Astrocyte (in vitro differentiated cells and primary cell): ENCODE measurements around the gene LIPT2. TPM values are rescaled to one million over a fixed set of nuclear protein-coding genes. Genes with fewer than 3 reads are reported as not detected.

Experiments
- DNase-seq: peaks from one replicate; pipeline ENCODE4 v3.0.0-alpha.2; 2010; ENCODE audit warnings: low read depth
- FAIRE-seq: peaks from 2 replicates; lab custom pipeline; 2011; peaks lifted over from hg19 to GRCh38; lab: Jason Lieb, UNC
- H2AFZ ChIP-seq: 2 replicates; pipeline ENCODE4 v1.6.0; 2012; ENCODE audit warnings: low read depth, low read length, inconsistent platforms
- H3K27ac ChIP-seq: 2 replicates; pipeline ENCODE4 v1.5.1; 2011; ENCODE audit warnings: low read depth, low read length, inconsistent platforms
- H3K27me3 ChIP-seq: 2 replicates; pipeline ENCODE4 v1.6.0; 2011; ENCODE audit warnings: low read length, inconsistent platforms; ENCODE audit not compliant: insufficient read depth
- H3K36me3 ChIP-seq: 2 replicates; pipeline ENCODE4 v1.5.1; 2011; ENCODE audit warnings: low read length, inconsistent platforms; ENCODE audit not compliant: insufficient read depth
- H3K4me1 ChIP-seq: 2 replicates; pipeline ENCODE4 v1.5.1; 2011; ENCODE audit warnings: low read length, inconsistent platforms; ENCODE audit not compliant: insufficient read depth
- H3K4me2 ChIP-seq: 2 replicates; pipeline ENCODE4 v1.6.0; 2012; ENCODE audit warnings: low read length, inconsistent platforms
- H3K4me3 ChIP-seq: 2 replicates; pipeline ENCODE4 v1.5.1; 2011; ENCODE audit warnings: low read depth, mild to moderate bottlenecking, low read length, inconsistent platforms; ENCODE audit not compliant: insufficient read depth
- H3K79me2 ChIP-seq: 2 replicates; pipeline ENCODE4 v1.6.0; 2012; ENCODE audit warnings: mild to moderate bottlenecking, low read length, inconsistent platforms; ENCODE audit not compliant: insufficient read depth
- H3K9ac ChIP-seq: 2 replicates; pipeline ENCODE4 v1.6.0; 2012; ENCODE audit warnings: mild to moderate bottlenecking, low read length, inconsistent platforms
- H3K9me3 ChIP-seq: 2 replicates; pipeline ENCODE4 v1.5.1; 2012; ENCODE audit warnings: low read depth, mild to moderate bottlenecking, low read length, inconsistent platforms; ENCODE audit not compliant: insufficient read depth
- H4K20me1 ChIP-seq: 2 replicates; pipeline ENCODE4 v1.6.0; 2012; ENCODE audit warnings: low read length, inconsistent platforms; ENCODE audit not compliant: insufficient read depth
- H3K27ac Mint-ChIP-seq: one replicate; pipeline ENCODE4 v1.8.0; 2021; ENCODE audit warnings: mild to moderate bottlenecking, mixed read lengths; ENCODE audit not compliant: unreplicated experiment
- H3K27me3 Mint-ChIP-seq: one replicate; pipeline ENCODE4 v1.8.0; 2021; ENCODE audit warnings: low read depth, mixed read lengths; ENCODE audit not compliant: unreplicated experiment
- H3K36me3 Mint-ChIP-seq: one replicate; pipeline ENCODE4 v1.8.0; 2021; ENCODE audit warnings: low read depth, mixed read lengths; ENCODE audit not compliant: unreplicated experiment
- H3K4me1 Mint-ChIP-seq: one replicate; pipeline ENCODE4 v1.8.0; 2021; ENCODE audit warnings: low read depth, mixed read lengths; ENCODE audit not compliant: unreplicated experiment
- H3K4me3 Mint-ChIP-seq: one replicate; pipeline ENCODE4 v1.8.0; 2021; ENCODE audit warnings: mild to moderate bottlenecking, moderate library complexity, mixed read lengths; ENCODE audit not compliant: unreplicated experiment
- H3K9me3 Mint-ChIP-seq: one replicate; pipeline ENCODE4 v1.8.0; 2021; ENCODE audit warnings: mild to moderate bottlenecking, mixed read lengths; ENCODE audit not compliant: unreplicated experiment
- EZH2 ChIP-seq: IDR thresholded peaks from 2 replicates; pipeline ENCODE4 v1.6.1; 2012; ENCODE audit warnings: mild to moderate bottlenecking, low read length, inconsistent platforms; ENCODE audit not compliant: insufficient read depth
- total RNA-seq: library from RNA; stranded (reverse); gene quantifications from 2 replicates; pipeline ENCODE4 v1.2.1, GENCODE V29; 2021
- TF ChIP-seq, protein P1 (sequence below): IDR thresholded peaks from 2 replicates; pipeline ENCODE4 v1.5.1; 2011; ENCODE audit warnings: low read depth, mild to moderate bottlenecking, inconsistent platforms, low read length, moderate library complexity; ENCODE audit not compliant: insufficient read depth

The LIPT2 gene
- total RNA-seq, 1 donor from 2014 or later = 2.0 TPM

- Histone ChIP-seq H3K4me2 (no peak overlapping the region), H3K27ac (no peak overlapping the region), H3K36me3 (no peaks in the 10 kb centered on the region), H4K20me1 (no peaks in the 10 kb centered on the region), H3K4me3 (no peak overlapping the region), H3K9me3 (no peaks in the 10 kb centered on the region), H3K9ac (no peak overlapping the region), H3K4me1 (peaks cover 5% of the 10 kb centered on the region), H3K27me3 (no peaks in the 10 kb centered on the region), H3K79me2 (no peaks in the 10 kb centered on the region), H2AFZ (no peak overlapping the region)
- no peak for TF ChIP-seq EZH2
- TF ChIP-seq, protein P1, sequence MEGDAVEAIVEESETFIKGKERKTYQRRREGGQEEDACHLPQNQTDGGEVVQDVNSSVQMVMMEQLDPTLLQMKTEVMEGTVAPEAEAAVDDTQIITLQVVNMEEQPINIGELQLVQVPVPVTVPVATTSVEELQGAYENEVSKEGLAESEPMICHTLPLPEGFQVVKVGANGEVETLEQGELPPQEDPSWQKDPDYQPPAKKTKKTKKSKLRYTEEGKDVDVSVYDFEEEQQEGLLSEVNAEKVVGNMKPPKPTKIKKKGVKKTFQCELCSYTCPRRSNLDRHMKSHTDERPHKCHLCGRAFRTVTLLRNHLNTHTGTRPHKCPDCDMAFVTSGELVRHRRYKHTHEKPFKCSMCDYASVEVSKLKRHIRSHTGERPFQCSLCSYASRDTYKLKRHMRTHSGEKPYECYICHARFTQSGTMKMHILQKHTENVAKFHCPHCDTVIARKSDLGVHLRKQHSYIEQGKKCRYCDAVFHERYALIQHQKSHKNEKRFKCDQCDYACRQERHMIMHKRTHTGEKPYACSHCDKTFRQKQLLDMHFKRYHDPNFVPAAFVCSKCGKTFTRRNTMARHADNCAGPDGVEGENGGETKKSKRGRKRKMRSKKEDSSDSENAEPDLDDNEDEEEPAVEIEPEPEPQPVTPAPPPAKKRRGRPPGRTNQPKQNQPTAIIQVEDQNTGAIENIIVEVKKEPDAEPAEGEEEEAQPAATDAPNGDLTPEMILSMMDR = no peak
- no peaks in the 10 kb centered on the region for H3K27me3 Mint-ChIP-seq
- DNase-seq (no peak), FAIRE-seq (no peak)
- H3K4me1 Mint-ChIP-seq = peaks cover 6% of the 10 kb centered on the region
- peaks cover 2% of the 10 kb centered on the region for H3K36me3 Mint-ChIP-seq
- H3K9me3 Mint-ChIP-seq = peaks cover 8% of the 10 kb centered on the region
- no peak overlapping the region for H3K4me3 Mint-ChIP-seq
- H3K27ac Mint-ChIP-seq = no peak overlapping the region
These were observed 1.4 kb upstream of the LIPT2 start for GRCh38 chr11:74494916-74495315.

- Mint-ChIP-seq H3K27ac (no peak overlapping the region), H3K36me3 (peaks cover 2% of the 10 kb centered on the region), H3K4me3 (peak overlapping the region; percentile 88), H3K9me3 (peaks cover 8% of the 10 kb centered on the region), H3K4me1 (peaks cover 6% of the 10 kb centered on the region), H3K27me3 (no peaks in the 10 kb centered on the region)
- TF ChIP-seq, protein P1 = no peak
- TF ChIP-seq EZH2 = no peak
- Histone ChIP-seq H3K9ac (peak overlapping the region; percentile 85), H3K4me1 (peaks cover 5% of the 10 kb centered on the region), H2AFZ (peak overlapping the region; percentile 95), H4K20me1 (no peaks in the 10 kb centered on the region), H3K4me2 (peak overlapping the region; percentile 81), H3K27me3 (no peaks in the 10 kb centered on the region), H3K27ac (peak overlapping the region; percentile 79), H3K79me2 (no peaks in the 10 kb centered on the region), H3K4me3 (peak overlapping the region; percentile 69), H3K9me3 (no peaks in the 10 kb centered on the region), H3K36me3 (no peaks in the 10 kb centered on the region)
- no peak for DNase-seq
- FAIRE-seq = no peak
These were observed 487 bp upstream of the LIPT2 start for GRCh38 chr11:74493791-74494630.

DNA sequence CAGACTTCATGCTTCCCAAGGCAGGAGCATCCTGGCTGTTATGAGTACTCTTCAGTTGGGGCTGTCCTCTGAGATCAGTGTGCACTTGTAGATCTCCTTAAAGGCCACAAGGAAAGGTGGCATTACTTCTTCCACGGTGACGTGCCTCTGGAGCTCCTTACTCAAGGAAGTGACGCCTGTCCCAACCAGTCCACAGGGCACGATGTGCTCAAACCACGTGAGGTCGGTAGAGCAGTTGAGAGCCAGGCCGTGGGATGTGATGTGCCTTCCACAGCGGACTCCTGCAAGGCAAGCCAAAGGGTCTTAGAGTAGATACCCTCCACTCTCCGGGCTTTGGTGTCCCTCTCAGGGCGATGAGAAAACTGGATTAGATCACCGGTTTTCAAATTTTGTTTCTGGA is 1.4 kb downstream of the LIPT2 start:
- no peak for TF ChIP-seq EZH2
- TF ChIP-seq, protein P1 = no peak
- FAIRE-seq (no peak), DNase-seq (no peak)
- peak overlapping the region; percentile 81 for H3K4me2 ChIP-seq
- H3K27ac ChIP-seq = no peak overlapping the region
- peaks cover 3% of the 10 kb centered on the region for H3K27me3 Mint-ChIP-seq
- peaks cover 5% of the 10 kb centered on the region for H3K4me1 ChIP-seq
- H3K9ac ChIP-seq = no peak overlapping the region
- no peak overlapping the region for H3K27ac Mint-ChIP-seq
- no peak overlapping the region for H3K4me3 ChIP-seq
- H3K36me3 ChIP-seq = no peaks in the 10 kb centered on the region
- H2AFZ ChIP-seq = no peak overlapping the region
- H3K9me3 ChIP-seq = no peaks in the 10 kb centered on the region
- H3K27me3 ChIP-seq = no peaks in the 10 kb centered on the region
- H4K20me1 ChIP-seq = no peaks in the 10 kb centered on the region
- no peaks in the 10 kb centered on the region for H3K36me3 Mint-ChIP-seq
- H3K4me3 Mint-ChIP-seq = peak overlapping the region; percentile 75
- H3K79me2 ChIP-seq = no peaks in the 10 kb centered on the region
- H3K9me3 Mint-ChIP-seq = peaks cover 1% of the 10 kb centered on the region
- H3K4me1 Mint-ChIP-seq = peaks cover 6% of the 10 kb centered on the region
